ENCODE measurements around the gene ACAA1. TPM values are rescaled to one million over a fixed set of nuclear protein-coding genes. Genes with fewer than 3 reads are reported as not detected.

Gene ACAA1
- total RNA-seq, 2 donors from 2014 or later = 78.2 to 79.3 TPM

DNA sequence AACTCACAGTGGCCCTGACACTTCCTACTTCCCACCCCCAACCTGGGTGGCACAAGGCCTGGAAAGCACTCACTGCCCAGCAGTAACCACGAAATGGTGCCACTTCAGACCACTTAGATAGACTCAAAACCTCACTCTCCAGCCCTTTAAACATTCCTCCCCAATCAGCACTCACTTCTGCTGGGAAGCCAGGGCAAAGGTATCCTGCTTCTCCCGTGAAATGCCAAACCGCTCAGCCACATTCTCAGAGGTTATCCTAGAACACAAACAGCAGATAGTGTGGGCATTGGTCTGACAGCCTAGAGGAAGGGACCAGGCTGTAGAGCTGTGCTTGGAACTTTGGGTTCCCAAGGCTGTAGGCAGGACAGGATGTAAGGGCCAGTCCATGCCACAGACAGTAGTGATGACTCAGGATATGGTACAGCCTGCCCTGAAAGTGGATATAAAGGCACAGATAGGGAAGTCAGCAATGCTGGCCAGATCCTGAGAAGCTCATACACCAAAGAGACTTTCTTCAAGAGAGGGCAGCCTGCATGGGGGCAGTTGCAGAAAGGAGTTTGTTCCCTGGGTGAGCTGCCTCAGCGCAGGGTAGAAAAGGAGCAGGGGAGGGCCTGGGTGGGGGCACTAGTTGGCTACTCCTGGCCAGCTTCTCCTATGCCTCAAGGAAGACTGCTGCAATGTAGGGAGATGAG is 9.2 kb downstream of the ACAA1 start:
- no peaks in the 10 kb centered on the region for H3K9me3 ChIP-seq (ENCODE audit: control insufficient read depth, low read length, poor library complexity, severe bottlenecking)
- Mint-ChIP-seq H3K27me3 (no peaks in the 10 kb centered on the region), H3K4me3 (no peak overlapping the region), H3K36me3 (ENCODE audit: low read depth) (peaks cover 2% of the 10 kb centered on the region), H3K4me1 (peaks cover 24% of the 10 kb centered on the region), H3K27ac (peak overlapping the region; percentile 70)
- no peak for ATAC-seq
- DNase-seq = no peak

DNA sequence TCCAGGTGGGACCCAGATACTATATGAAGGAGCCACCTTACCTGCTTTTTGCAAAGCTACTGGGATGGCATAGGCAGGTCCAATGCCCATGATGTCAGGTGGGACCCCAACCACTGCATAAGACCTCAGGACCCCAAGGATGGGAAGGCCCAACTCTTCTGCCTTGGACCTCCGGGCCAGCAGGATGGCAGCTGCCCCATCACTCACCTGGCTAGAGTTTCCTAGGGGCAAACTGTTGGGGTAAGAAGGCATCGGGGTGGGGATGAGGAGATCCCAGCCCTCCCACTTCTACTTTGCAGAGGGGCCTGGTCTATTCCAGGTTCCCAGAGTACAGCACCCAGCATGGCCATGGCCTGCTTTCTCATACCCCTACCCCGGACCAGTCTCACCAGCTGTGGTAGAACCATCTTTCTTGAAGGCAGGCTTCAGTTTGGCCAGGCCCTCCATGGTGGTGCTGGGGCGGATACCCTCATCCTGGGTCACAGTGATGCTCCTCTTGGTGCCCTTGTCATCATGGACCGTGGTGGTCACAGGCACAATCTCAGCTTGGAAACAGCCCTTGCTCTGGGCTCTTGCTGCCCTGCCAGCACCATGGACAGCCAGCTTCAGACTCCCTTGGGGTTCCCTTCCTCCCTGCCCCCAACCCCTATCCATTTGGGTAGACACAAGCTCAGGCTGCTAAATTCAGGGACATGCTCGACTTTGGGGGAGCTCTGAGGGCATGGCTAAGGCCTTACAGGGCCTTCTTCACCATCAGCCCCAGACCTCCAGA is 10.6 kb downstream of the ACAA1 start:
- no peak for DNase-seq
- Mint-ChIP-seq H3K27ac (peak overlapping the region; percentile 43), H3K36me3 (ENCODE audit: low read depth) (peaks cover 2% of the 10 kb centered on the region)

DNA sequence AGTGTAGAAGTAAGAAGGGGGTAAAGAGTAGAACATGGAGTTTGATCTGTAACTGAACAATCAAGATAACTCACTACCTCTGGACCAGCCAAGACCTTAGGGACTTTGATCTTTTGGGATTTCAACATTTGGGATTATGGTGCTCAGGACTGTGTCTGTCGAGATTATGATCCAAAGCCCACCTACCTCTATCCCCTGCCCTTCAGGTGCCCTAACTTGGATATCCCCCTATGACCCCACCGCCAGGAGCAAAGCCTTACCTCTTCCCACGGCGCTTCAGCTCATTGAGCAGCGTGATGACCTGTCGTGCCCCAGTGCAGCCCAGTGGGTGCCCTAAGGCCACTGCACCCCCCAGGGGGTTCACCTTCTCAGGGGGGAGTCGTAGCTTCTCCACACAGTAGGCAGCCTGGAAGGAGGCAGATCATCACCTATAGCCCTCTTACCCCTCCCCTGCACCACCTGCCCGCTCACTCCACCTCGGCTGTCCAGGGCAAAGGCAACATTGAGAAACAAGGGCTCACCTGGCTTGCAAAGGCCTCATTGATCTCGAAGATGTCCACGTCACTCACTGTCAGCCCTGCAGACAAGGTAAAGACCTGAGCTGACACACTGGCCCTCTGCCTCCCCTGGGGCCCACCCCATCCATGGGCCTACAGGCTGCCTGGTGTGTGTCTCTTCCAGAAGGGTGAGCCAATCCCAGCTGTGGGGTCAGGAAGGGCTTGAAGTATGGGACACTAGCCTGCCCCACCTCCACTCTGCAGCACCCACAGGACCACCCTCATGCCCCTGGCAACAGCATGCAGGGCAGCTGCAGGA is 11.4 kb downstream of the ACAA1 start:
- ATAC-seq (no peak), DNase-seq (no peak)
- no peaks in the 10 kb centered on the region for H3K27me3 Mint-ChIP-seq
- H3K9me3 ChIP-seq (ENCODE audit: control insufficient read depth, low read length, poor library complexity, severe bottlenecking) = no peaks in the 10 kb centered on the region
- H3K36me3 Mint-ChIP-seq (ENCODE audit: low read depth) = peaks cover 5% of the 10 kb centered on the region
- peak overlapping the region; percentile 43 for H3K27ac Mint-ChIP-seq
- H3K4me1 Mint-ChIP-seq = peaks cover 23% of the 10 kb centered on the region
- no peak overlapping the region for H3K4me3 Mint-ChIP-seq

More for the DNA sequence above, 10.6 kb downstream of the ACAA1 start:
- H3K4me3 Mint-ChIP-seq = no peak overlapping the region
- peaks cover 22% of the 10 kb centered on the region for H3K4me1 Mint-ChIP-seq
- no peaks in the 10 kb centered on the region for H3K9me3 ChIP-seq (ENCODE audit: control insufficient read depth, low read length, poor library complexity, severe bottlenecking)
- H3K27me3 Mint-ChIP-seq = no peaks in the 10 kb centered on the region
- no peak for ATAC-seq

DNA sequence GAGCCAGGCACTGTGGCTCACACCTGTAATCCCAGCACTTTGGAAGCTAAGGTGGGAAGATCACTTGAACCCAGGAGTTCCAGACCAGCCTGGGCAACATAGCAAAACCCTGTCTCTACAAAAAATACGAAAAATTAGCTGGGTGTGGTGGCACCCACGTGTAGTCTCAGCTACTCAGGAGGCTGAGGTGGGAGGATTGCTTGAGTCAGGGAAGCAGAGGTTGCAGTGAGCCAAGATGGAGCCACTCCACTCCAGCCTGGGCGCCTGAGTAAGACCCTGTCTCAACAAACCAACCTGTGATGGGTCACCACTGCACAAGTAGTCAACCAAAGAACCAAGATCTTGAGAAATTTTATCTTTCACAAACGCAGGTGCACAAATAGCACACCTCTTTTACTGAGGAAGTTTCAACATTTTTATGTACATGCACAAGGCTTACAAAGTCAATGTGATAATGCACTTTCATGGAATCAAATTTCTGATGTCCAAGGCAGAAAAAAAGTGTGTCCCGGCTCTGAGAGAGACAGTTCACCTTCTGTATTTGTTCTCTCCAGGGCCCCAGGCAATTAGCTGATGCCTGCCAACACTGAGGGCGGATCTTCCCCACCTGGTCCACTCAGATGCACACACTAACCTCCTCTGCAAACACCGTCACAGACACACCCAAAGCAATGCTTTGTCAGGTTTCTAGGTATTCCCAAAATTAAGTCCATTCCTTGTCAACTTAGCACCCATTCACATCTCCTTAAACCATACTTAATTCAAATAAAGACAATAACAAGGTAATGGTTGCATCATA is 12.4 kb downstream of the ACAA1 start:
- Mint-ChIP-seq H3K4me3 (no peak overlapping the region), H3K27me3 (no peaks in the 10 kb centered on the region), H3K36me3 (ENCODE audit: low read depth) (peaks cover 5% of the 10 kb centered on the region), H3K4me1 (peaks cover 17% of the 10 kb centered on the region), H3K27ac (no peak overlapping the region)
- no peaks in the 10 kb centered on the region for H3K9me3 ChIP-seq (ENCODE audit: control insufficient read depth, low read length, poor library complexity, severe bottlenecking)
- ATAC-seq = no peak
- no peak for DNase-seq

DNA sequence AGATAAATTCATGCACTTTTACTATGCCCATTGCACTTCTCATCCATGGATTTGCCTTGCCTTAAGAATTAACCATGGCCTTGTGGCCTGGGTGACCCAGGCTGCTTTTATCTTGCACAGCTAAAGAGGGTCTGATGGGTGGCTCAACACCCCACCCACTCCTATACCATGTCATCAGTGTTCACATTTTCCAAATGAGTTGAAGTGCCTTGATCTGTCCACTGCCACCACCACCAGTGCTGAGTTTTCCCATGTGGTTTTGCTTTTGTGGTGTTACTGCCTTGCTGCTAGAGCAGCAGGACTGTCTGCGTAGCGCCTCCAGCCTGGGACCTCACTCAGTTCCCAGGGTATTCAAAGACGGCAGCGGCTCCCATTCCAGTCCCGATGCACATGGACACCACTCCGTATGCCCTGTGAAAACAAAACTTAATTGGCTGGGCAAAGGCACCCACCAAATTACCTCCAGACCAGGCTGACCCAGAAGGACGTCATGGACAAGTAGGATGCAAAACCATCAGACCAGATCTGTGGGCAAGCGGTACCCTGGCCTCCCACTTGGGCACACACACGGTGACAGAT is 14.1 kb downstream of the ACAA1 start:
- DNase-seq (no peak), ATAC-seq (no peak)
- no peaks in the 10 kb centered on the region for H3K27me3 Mint-ChIP-seq
- peaks cover 17% of the 10 kb centered on the region for H3K4me1 Mint-ChIP-seq
- no peak overlapping the region for H3K27ac Mint-ChIP-seq
- H3K9me3 ChIP-seq (ENCODE audit: control insufficient read depth, low read length, poor library complexity, severe bottlenecking) = no peaks in the 10 kb centered on the region
- no peak overlapping the region for H3K4me3 Mint-ChIP-seq
- peaks cover 5% of the 10 kb centered on the region for H3K36me3 Mint-ChIP-seq (ENCODE audit: low read depth)

DNA sequence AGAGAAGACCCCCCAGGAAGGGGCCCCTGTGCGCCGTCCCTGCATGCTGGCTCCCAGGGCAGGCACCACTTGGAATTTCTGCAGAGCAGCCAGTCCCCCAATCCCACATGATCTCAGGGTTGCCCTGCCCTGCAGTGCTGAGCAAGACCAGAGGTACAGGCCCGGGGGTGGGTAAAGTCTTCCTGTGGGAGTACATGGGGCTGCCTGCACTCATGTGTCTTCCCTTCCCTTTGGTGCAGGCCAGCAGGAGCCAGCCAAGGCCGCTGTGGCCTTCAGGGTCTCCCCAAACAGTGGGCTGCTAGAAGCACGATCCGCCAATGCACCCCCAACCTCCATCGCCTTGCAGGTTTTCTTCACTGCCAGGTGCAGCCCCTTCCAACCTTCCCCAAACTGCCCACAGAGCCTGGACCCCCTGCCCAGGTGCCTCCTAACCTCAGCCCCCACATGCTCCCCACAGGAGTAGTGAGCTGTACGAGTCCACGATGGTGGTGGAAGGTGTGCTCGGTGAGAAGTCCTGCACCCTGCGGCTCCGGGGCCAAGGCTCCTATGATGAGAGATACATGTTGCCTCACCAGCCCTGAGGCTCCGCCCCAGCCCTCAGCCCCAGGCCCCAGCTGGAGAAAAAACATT is 15.0 kb downstream of the ACAA1 start:
- Mint-ChIP-seq H3K36me3 (ENCODE audit: low read depth) (peaks cover 5% of the 10 kb centered on the region), H3K27ac (no peak overlapping the region), H3K4me1 (peaks cover 15% of the 10 kb centered on the region), H3K4me3 (no peak overlapping the region), H3K27me3 (no peaks in the 10 kb centered on the region)
- ATAC-seq = no peak
- H3K9me3 ChIP-seq (ENCODE audit: control insufficient read depth, low read length, poor library complexity, severe bottlenecking) = no peaks in the 10 kb centered on the region
- no peak for DNase-seq

DNA sequence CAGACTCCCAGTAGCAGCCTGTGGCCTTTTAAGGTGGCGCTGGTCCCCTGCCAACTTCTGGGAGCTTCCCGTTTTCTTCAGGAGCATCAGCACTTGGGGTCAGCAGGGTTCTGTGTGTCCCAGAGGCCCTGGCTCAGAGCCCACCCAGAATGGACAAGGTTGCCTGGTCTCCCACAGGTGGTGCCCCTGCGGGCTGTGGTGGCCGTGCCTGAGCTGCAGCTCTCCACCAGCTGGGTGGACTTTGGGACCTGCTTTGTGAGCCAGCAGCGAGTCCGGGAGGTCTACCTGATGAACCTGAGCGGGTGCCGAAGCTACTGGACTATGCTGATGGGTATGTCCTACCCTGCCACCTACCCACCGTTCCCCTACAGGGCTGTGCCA is 15.5 kb downstream of the ACAA1 start:
- H3K36me3 Mint-ChIP-seq (ENCODE audit: low read depth) = peaks cover 5% of the 10 kb centered on the region
- H3K4me3 Mint-ChIP-seq = no peak overlapping the region
- no peak for DNase-seq
- no peak overlapping the region for H3K27ac Mint-ChIP-seq
- no peaks in the 10 kb centered on the region for H3K9me3 ChIP-seq (ENCODE audit: control insufficient read depth, low read length, poor library complexity, severe bottlenecking)
- peaks cover 15% of the 10 kb centered on the region for H3K4me1 Mint-ChIP-seq
- no peak for ATAC-seq
- H3K27me3 Mint-ChIP-seq = no peaks in the 10 kb centered on the region

DNA sequence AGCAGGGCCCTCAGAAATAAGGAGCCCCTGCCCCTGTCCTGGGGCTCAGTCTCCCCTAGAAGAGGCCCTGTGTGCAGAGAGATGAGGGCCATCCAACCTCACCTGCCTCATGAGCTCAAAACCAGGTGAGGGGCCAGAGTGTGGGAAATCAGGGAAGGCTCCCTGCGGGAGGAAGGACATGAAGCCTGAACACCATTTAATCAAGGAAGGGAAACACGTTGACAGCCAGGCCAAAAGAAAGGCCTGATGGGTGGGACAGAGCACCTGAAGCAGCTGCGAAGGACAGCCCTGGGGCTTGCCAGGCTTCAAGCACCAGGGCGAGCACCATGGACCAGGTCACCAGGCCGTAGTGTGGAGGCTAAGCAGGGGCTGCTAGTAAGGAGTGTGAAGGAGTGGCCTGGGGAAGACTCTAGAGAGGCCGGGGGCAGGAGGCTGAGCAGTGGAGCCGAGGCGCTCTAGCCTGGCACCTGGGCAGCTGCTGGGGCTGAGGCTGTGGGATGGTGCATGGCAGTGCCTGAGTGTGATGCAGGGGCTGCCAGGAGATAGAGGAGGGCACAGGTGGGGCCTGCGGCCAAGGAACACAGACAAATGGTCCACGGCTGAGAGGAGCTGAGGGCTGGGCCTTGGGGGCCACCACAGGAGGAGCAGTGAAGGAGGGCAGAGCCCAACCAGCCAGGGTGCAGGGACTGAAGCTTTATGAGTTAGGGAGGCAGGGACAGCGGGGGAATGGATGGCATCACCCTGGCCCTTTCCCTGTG is 16.1 kb downstream of the ACAA1 start:
- no peaks in the 10 kb centered on the region for H3K9me3 ChIP-seq (ENCODE audit: control insufficient read depth, low read length, poor library complexity, severe bottlenecking)
- H3K4me3 Mint-ChIP-seq = peak overlapping the region; percentile 45
- peak in 1 of 3 donors; percentile 6 for DNase-seq
- no peaks in the 10 kb centered on the region for H3K27me3 Mint-ChIP-seq
- H3K36me3 Mint-ChIP-seq (ENCODE audit: low read depth) = peaks cover 5% of the 10 kb centered on the region
- H3K27ac Mint-ChIP-seq = no peak overlapping the region
- ATAC-seq = no peak
- peaks cover 16% of the 10 kb centered on the region for H3K4me1 Mint-ChIP-seq

DNA sequence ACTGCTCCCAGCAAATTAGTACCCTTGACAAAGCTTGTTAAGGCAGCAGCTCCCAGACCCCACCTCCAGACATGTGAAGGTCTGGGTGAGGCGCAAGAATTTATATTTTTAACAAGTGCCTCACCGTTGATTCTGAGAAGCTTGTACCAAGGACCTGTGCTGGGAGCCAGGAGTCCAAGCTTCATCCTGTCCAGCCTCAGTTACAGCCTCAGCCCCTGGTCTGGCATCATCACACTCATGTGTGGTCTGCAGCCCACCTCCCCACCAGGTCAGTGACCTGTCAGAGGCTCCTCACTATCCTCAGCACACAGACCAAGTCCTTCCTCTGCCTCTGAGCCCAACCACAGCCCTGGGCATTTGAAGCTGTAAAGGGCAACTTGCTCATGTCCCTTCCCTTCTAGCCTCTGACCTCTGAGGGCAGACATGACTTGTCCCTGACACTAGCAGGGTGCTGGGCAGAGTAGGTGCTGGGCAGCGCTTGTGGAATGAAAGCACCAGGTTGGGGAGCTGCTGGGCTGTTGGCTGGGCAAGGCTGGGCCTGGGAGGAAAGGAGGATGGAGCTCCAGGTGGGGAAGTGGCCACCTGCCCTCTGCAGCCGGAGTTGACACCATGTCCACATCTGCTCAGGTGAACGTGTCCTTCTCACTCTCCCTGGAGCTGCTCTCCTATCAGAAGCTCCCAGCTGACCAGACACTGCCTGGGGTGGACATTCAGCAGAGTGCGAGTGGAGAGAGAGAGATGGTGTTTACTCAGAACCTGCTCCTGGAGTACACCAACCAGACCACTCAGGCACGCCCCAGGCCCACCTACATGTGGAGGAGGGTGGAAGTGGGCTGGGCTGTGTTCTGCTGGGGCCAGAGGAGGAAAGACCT is 16.9 kb downstream of the ACAA1 start:
- H3K27me3 Mint-ChIP-seq = no peaks in the 10 kb centered on the region
- H3K4me1 Mint-ChIP-seq = peaks cover 15% of the 10 kb centered on the region
- peak in 1 of 3 donors; percentile 4 for DNase-seq
- no peak for ATAC-seq
- H3K4me3 Mint-ChIP-seq = no peak overlapping the region
- H3K36me3 Mint-ChIP-seq (ENCODE audit: low read depth) = peaks cover 5% of the 10 kb centered on the region
- H3K27ac Mint-ChIP-seq = no peak overlapping the region
- no peaks in the 10 kb centered on the region for H3K9me3 ChIP-seq (ENCODE audit: control insufficient read depth, low read length, poor library complexity, severe bottlenecking)

DNA sequence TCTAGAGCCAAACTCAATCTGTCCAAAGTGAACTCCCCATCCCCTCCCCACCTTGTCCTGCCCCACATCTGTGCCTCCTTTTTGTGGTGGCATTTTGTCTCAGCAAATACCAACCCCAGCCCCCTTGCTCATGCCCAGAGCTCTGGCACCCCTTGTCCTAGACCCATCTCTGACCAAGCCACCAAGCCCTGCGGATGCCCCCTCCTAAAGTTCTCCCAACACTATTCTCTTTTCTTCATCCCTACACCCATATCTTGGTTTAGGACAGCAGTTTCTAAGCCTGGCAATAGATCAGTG is 17.7 kb downstream of the ACAA1 start:
- ATAC-seq (no peak), DNase-seq (no peak)
- Mint-ChIP-seq H3K27ac (no peak overlapping the region), H3K4me3 (no peak overlapping the region), H3K36me3 (ENCODE audit: low read depth) (peaks cover 3% of the 10 kb centered on the region), H3K27me3 (no peaks in the 10 kb centered on the region), H3K4me1 (peaks cover 11% of the 10 kb centered on the region)
- H3K9me3 ChIP-seq (ENCODE audit: control insufficient read depth, low read length, poor library complexity, severe bottlenecking) = no peaks in the 10 kb centered on the region

Data from T-helper 17 cell (primary cell).